ENCODE data around the gene SLC15A5.

The SLC15A5 gene

DNA sequence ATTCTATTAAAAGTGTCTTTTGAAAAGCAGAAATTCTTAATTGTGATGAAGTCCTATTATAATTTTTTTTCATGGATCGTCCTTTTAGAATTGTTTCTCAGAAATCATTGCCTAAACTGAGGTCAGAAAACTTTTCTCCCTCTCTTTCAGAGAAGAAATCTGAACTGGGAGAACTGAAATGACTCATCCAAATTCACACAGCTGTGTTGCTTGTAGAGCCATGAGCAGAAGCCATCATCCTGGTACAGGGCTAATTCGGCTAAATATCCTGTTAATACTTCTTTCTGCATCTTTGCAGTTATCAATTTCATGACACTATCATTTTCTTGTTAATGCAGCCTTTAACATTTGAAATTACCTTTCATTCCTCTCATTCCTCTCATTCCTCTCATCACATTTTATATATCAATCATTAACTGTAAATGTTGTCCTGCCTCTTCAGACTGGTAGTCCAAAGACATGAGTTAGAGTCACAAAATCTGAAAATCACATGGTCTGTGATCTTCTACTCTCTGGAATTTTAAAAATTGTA lies 15.5 kb downstream of the SLC15A5 start:
- Histone ChIP-seq H3K9me3 (ENCODE audit: low read length) (no peaks in the 10 kb centered on the region), H3K36me3 (ENCODE audit: insufficient read depth, low read length) (no peaks in the 10 kb centered on the region), H3K4me3 (ENCODE audit: low read depth in 1 of 2, low read length in 2 of 2) (no peak overlapping the region), H3K27me3 (ENCODE audit: control insufficient read depth in 1 of 2, insufficient read depth in 2 of 2, low read length in 2 of 2) (no peaks in the 10 kb centered on the region), H3K9ac (ENCODE audit: low read length) (no peak overlapping the region), H3K27ac (ENCODE audit: low read depth, low read length) (no peak overlapping the region), H3K4me1 (ENCODE audit: insufficient read depth, low read length) (no peaks in the 10 kb centered on the region)

DNA sequence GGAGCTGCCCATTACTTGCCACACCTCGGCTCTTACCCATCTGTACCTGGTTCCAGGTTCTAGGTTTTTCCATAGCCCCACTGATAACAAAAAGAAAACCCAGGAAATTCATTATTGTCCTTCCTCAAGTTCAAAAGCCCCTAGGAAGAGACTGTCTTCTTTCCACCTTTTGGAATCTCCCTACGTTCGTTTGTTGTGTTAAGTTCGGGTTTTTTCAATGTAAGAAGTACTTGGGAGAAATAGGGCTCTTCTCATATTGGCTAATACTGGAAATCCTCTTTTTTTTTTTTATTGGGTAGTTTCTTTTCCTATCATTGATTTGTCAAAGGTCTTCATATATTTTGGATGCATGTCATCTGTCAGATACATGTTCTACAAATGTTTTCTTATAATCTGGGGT lies 17.3 kb downstream of the SLC15A5 start:
- H3K9ac ChIP-seq (ENCODE audit: low read length): no peak overlapping the region
- no peaks in the 10 kb centered on the region for H3K9me3 ChIP-seq (ENCODE audit: low read length)
- no peak overlapping the region for H3K27ac ChIP-seq (ENCODE audit: low read depth, low read length)
- H3K36me3 ChIP-seq (ENCODE audit: insufficient read depth, low read length): no peaks in the 10 kb centered on the region
- no peaks in the 10 kb centered on the region for H3K27me3 ChIP-seq (ENCODE audit: control insufficient read depth in 1 of 2, insufficient read depth in 2 of 2, low read length in 2 of 2)
- no peaks in the 10 kb centered on the region for H3K4me1 ChIP-seq (ENCODE audit: insufficient read depth, low read length)
- no peak overlapping the region for H3K4me3 ChIP-seq (ENCODE audit: low read depth in 1 of 2, low read length in 2 of 2)

DNA sequence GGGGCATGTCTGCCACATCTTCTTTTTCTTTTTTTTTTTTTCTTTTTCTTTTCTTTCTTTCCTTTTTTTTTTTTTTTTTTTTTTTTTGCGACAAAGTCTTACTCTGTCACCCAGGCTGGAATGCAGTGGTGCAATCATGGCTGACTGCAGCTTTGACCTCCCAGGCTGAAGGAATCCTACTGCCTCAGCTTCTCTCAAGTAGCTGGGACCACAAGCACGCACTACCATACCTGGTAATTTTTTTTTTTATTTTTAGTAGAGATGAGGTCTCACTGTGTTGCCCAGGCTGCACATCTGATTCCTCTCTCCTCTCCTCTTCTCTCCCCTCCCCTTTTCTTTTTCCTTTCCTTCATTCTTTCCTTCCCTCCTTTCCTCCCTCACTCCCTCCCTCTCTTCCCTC lies 18.5 kb downstream of the SLC15A5 start:
- H3K27ac ChIP-seq (ENCODE audit: low read depth, low read length): no peak overlapping the region
- no peaks in the 10 kb centered on the region for H3K9me3 ChIP-seq (ENCODE audit: low read length)
- H3K36me3 ChIP-seq (ENCODE audit: insufficient read depth, low read length): no peaks in the 10 kb centered on the region
- H3K27me3 ChIP-seq (ENCODE audit: control insufficient read depth in 1 of 2, insufficient read depth in 2 of 2, low read length in 2 of 2): no peaks in the 10 kb centered on the region
- H3K4me1 ChIP-seq (ENCODE audit: insufficient read depth, low read length): no peaks in the 10 kb centered on the region
- H3K9ac ChIP-seq (ENCODE audit: low read length): no peak overlapping the region
- no peak overlapping the region for H3K4me3 ChIP-seq (ENCODE audit: low read depth in 1 of 2, low read length in 2 of 2)

DNA sequence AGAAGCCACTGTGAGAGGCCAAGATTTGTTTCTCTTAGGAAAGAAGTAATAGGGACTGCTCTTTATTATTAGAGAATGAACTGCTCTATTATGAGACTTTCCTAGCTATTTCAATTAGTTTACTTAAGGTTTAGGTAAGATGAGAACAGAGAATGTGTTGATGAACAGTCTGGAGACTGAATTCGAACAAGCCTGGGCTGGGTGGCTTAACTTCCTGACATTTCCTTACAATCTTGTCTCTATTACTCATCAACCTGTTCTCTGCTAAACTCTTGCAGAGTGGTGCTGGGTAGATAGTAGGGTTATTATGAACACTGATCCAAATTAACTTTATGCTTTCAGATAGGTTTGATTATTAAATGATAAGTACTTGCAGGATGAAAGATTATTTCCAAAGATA lies 31.2 kb downstream of the SLC15A5 start:
- Histone ChIP-seq H3K27me3 (ENCODE audit: control insufficient read depth in 1 of 2, insufficient read depth in 2 of 2, low read length in 2 of 2) (no peaks in the 10 kb centered on the region), H3K27ac (ENCODE audit: low read depth, low read length) (no peak overlapping the region), H3K9ac (ENCODE audit: low read length) (no peak overlapping the region), H3K9me3 (ENCODE audit: low read length) (no peaks in the 10 kb centered on the region), H3K4me1 (ENCODE audit: insufficient read depth, low read length) (no peaks in the 10 kb centered on the region), H3K36me3 (ENCODE audit: insufficient read depth, low read length) (no peaks in the 10 kb centered on the region), H3K4me3 (ENCODE audit: low read depth in 1 of 2, low read length in 2 of 2) (no peak overlapping the region)

DNA sequence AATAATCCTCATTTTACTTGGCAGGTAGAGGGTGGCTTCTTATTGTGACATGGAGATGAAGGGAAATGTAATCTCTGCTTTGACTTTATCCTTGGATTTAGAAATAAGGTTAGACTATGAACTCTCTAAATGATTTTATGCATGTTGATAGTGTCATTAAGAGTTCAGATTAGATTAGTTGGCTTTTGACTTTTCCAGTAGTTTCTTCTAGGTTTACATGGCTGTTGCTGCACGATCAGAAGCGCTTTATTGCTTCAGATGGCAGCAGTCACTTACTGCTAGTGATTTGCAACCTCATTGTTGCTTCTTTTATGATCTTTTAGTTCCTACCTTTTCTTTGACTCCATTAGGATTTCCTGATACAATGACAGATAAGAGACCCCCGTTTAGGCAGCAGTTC lies 32.3 kb downstream of the SLC15A5 start:
- no peak overlapping the region for H3K27ac ChIP-seq (ENCODE audit: low read depth, low read length)
- H3K9ac ChIP-seq (ENCODE audit: low read length): no peak overlapping the region
- H3K4me1 ChIP-seq (ENCODE audit: insufficient read depth, low read length): no peaks in the 10 kb centered on the region
- H3K27me3 ChIP-seq (ENCODE audit: control insufficient read depth in 1 of 2, insufficient read depth in 2 of 2, low read length in 2 of 2): no peaks in the 10 kb centered on the region
- no peak overlapping the region for H3K4me3 ChIP-seq (ENCODE audit: low read depth in 1 of 2, low read length in 2 of 2)
- no peaks in the 10 kb centered on the region for H3K9me3 ChIP-seq (ENCODE audit: low read length)
- no peaks in the 10 kb centered on the region for H3K36me3 ChIP-seq (ENCODE audit: insufficient read depth, low read length)

DNA sequence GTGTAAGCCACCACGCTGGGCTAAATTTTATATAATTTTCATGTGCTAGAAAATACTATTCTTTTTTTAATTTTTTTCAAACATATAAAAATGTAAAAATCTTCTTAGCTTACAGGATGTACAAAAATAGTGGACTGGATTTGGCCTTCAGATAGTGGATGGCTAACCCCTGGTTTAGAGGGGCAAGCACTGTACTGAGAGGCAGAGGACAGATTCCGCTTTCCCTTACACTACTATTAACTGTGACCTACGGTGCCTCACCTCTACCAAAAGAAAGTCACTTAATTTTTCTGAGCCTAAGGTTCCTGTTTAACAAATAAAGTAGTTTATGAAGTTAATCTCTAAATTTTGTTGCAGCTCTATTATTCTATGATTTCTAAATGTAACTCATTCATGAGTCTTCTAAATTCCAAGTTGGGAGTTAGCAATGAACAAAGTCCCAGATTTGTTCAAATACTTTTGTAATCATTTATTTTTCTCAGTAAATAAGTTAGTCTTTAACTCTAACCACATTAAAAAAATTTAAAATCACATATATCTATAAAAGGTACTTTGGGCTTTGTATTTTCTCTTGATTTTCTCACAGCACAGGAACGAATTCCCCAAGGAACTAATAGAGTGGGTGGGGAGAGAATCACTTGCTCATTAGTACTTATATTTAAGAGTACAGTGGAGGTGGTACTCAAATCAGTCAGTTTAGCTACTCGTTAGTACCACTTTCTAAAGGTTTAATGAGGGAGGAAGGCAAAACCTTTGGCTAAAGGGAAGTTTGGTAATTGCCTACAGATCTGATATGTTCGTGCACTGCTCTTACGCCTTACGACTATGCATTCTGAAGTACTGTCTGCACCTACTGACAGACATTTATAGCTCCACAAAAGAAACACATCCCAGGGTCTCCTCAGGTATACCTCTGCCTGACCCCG lies 33.7 kb downstream of the SLC15A5 start:
- Histone ChIP-seq H3K9ac (ENCODE audit: low read length) (no peak overlapping the region), H3K4me3 (ENCODE audit: low read depth in 1 of 2, low read length in 2 of 2) (no peak overlapping the region), H3K27me3 (ENCODE audit: control insufficient read depth in 1 of 2, insufficient read depth in 2 of 2, low read length in 2 of 2) (no peaks in the 10 kb centered on the region), H3K9me3 (ENCODE audit: low read length) (no peaks in the 10 kb centered on the region), H3K27ac (ENCODE audit: low read depth, low read length) (no peak overlapping the region), H3K36me3 (ENCODE audit: insufficient read depth, low read length) (no peaks in the 10 kb centered on the region), H3K4me1 (ENCODE audit: insufficient read depth, low read length) (no peaks in the 10 kb centered on the region)

DNA sequence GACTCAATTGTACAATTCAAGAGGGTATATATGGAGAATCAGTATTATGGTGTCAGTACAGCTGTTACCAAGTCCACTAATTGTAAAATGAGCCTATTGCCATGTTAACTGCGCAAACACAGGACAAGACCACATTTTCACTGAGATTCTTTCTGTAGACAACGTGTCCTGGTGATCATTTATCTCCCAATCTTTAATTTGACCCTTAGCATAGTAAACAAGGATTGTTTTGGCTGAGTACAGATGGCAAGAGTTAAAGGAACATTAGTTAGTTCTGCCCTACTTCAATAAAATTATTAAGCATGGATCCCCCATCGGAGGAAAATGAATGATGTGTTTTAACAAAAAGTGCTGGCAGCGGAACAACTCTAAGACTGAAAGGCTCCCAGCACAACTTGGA lies 36.1 kb downstream of the SLC15A5 start:
- Histone ChIP-seq H3K9ac (ENCODE audit: low read length) (no peak overlapping the region), H3K36me3 (ENCODE audit: insufficient read depth, low read length) (no peaks in the 10 kb centered on the region), H3K27me3 (ENCODE audit: control insufficient read depth in 1 of 2, insufficient read depth in 2 of 2, low read length in 2 of 2) (no peaks in the 10 kb centered on the region), H3K27ac (ENCODE audit: low read depth, low read length) (no peak overlapping the region), H3K4me1 (ENCODE audit: insufficient read depth, low read length) (no peaks in the 10 kb centered on the region), H3K4me3 (ENCODE audit: low read depth in 1 of 2, low read length in 2 of 2) (no peak overlapping the region), H3K9me3 (ENCODE audit: low read length) (no peaks in the 10 kb centered on the region)

DNA sequence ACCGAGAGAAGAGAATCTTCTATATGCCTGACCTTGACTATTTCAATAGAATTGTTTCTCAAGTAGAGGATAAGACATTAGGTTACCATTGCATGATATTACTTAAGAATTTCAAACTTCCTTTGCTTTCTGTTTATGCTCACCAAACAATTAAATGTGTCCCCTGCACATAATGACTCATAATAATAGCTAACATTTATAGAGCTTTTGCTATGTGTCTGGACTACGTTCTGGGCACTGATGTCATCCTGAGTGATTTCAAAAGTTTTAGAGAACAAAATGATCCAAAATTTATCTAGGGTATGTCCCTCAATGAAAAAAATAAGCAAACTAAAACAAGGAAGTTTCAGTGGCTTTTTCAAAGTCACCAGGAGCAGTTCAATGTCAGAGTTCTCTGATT lies 38.8 kb downstream of the SLC15A5 start:
- no peak overlapping the region for H3K9ac ChIP-seq (ENCODE audit: low read length)
- H3K27ac ChIP-seq (ENCODE audit: low read depth, low read length): no peak overlapping the region
- H3K4me3 ChIP-seq (ENCODE audit: low read depth in 1 of 2, low read length in 2 of 2): no peak overlapping the region
- no peaks in the 10 kb centered on the region for H3K27me3 ChIP-seq (ENCODE audit: control insufficient read depth in 1 of 2, insufficient read depth in 2 of 2, low read length in 2 of 2)
- H3K36me3 ChIP-seq (ENCODE audit: insufficient read depth, low read length): no peaks in the 10 kb centered on the region
- no peaks in the 10 kb centered on the region for H3K9me3 ChIP-seq (ENCODE audit: low read length)
- no peaks in the 10 kb centered on the region for H3K4me1 ChIP-seq (ENCODE audit: insufficient read depth, low read length)

DNA sequence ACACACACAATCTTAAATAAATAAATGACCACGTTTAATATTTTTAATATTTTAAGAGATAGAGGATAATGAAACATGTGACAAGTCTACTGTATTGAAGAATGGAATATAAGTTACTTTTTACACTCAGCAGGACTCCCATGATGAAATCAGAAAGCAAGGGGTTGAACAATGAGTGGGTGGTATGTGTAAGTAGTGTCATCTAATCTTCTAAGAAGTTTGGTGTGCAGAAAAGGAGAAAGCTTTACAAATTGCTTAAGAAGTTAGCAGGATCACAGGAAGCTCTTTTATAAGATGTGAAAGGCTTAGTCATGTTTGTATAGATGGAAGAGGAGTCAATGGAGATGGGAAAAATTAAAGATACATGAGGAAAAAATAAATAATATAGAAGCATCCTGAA lies 47.8 kb downstream of the SLC15A5 start:
- H3K9ac ChIP-seq (ENCODE audit: low read length): no peak overlapping the region
- H3K4me3 ChIP-seq (ENCODE audit: low read depth in 1 of 2, low read length in 2 of 2): no peak overlapping the region
- no peaks in the 10 kb centered on the region for H3K36me3 ChIP-seq (ENCODE audit: insufficient read depth, low read length)
- H3K27ac ChIP-seq (ENCODE audit: low read depth, low read length): no peak overlapping the region
- no peaks in the 10 kb centered on the region for H3K4me1 ChIP-seq (ENCODE audit: insufficient read depth, low read length)
- no peaks in the 10 kb centered on the region for H3K9me3 ChIP-seq (ENCODE audit: low read length)
- no peaks in the 10 kb centered on the region for H3K27me3 ChIP-seq (ENCODE audit: control insufficient read depth in 1 of 2, insufficient read depth in 2 of 2, low read length in 2 of 2)

DNA sequence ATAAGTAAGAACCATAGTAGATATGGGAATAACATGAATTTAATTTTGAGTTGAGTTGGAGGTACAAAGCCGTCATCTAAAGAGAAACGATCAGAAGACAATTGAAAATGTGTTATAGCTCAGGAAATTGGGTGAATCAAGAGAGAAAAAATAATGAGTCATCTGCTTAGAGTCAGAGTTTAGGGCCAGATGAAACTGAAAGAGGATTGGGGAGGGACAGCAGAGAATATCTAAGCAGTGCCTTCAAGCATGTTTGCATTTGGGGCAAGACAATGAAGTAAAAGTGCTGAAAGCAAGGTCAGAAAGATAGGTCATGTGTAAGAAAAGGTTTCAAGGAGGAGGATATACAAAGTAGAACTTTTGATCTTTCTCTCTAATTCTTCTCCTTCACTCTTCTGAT lies 49.4 kb downstream of the SLC15A5 start:
- no peak overlapping the region for H3K9ac ChIP-seq (ENCODE audit: low read length)
- no peaks in the 10 kb centered on the region for H3K27me3 ChIP-seq (ENCODE audit: control insufficient read depth in 1 of 2, insufficient read depth in 2 of 2, low read length in 2 of 2)
- no peaks in the 10 kb centered on the region for H3K4me1 ChIP-seq (ENCODE audit: insufficient read depth, low read length)
- no peaks in the 10 kb centered on the region for H3K9me3 ChIP-seq (ENCODE audit: low read length)
- H3K4me3 ChIP-seq (ENCODE audit: low read depth in 1 of 2, low read length in 2 of 2): no peak overlapping the region
- H3K27ac ChIP-seq (ENCODE audit: low read depth, low read length): no peak overlapping the region
- H3K36me3 ChIP-seq (ENCODE audit: insufficient read depth, low read length): no peaks in the 10 kb centered on the region

DNA sequence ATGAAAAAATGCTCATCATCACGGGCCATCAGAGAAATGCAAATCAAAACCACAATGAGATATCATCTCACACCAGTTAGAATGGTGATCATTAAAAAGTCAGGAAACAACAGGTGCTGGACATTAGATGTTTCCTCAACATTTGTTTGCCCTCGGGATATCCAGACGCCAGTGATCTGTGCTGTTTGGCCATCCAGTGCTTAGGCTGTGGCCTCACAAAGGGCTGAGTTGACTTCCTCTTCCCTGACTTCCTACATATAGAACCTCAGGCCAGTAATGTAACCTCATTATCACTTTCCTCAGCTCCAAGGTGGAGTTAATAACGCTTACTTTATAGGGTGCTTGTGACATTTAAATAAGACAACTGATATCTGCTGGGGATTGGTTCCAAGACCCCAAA lies 51.8 kb downstream of the SLC15A5 start:
- no peaks in the 10 kb centered on the region for H3K4me1 ChIP-seq (ENCODE audit: insufficient read depth, low read length)
- no peaks in the 10 kb centered on the region for H3K9me3 ChIP-seq (ENCODE audit: low read length)
- no peak overlapping the region for H3K27ac ChIP-seq (ENCODE audit: low read depth, low read length)
- no peaks in the 10 kb centered on the region for H3K27me3 ChIP-seq (ENCODE audit: control insufficient read depth in 1 of 2, insufficient read depth in 2 of 2, low read length in 2 of 2)
- no peak overlapping the region for H3K4me3 ChIP-seq (ENCODE audit: low read depth in 1 of 2, low read length in 2 of 2)
- H3K36me3 ChIP-seq (ENCODE audit: insufficient read depth, low read length): no peaks in the 10 kb centered on the region
- no peak overlapping the region for H3K9ac ChIP-seq (ENCODE audit: low read length)

DNA sequence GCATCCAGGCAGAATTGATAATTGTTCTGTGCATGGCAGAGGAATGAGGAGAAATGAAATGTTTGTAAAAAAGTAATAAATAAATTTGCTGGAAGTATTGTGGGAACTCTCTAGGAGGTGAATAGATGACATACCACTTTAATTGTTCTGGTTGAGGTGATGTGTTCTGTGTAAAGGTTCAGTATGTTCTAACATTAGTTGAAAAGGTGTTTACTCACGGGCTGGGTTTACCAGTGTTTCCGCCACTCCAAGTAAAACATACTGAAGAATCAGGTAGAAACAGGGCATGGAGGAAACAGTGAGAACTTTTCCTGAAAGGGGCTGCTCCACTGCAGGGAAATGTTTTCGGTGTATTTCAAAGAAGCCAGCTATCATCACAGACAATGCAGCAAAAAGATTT lies 53.3 kb downstream of the SLC15A5 start:
- no peaks in the 10 kb centered on the region for H3K36me3 ChIP-seq (ENCODE audit: insufficient read depth, low read length)
- H3K9ac ChIP-seq (ENCODE audit: low read length): no peak overlapping the region
- H3K27ac ChIP-seq (ENCODE audit: low read depth, low read length): no peak overlapping the region
- no peak overlapping the region for H3K4me3 ChIP-seq (ENCODE audit: low read depth in 1 of 2, low read length in 2 of 2)
- no peaks in the 10 kb centered on the region for H3K4me1 ChIP-seq (ENCODE audit: insufficient read depth, low read length)
- no peaks in the 10 kb centered on the region for H3K9me3 ChIP-seq (ENCODE audit: low read length)
- no peaks in the 10 kb centered on the region for H3K27me3 ChIP-seq (ENCODE audit: control insufficient read depth in 1 of 2, insufficient read depth in 2 of 2, low read length in 2 of 2)
